Astrocyte of the spinal cord (primary cell): ENCODE results near the gene TTC7B.

Source experiments
- DNase-seq: peaks from one replicate; pipeline ENCODE4 v3.0.0; 2011; ENCODE audit warnings: low read depth, low spot score
- H3K4me3 ChIP-seq: 2 replicates; pipeline ENCODE4 v1.5.1; 2011; ENCODE audit warnings: low read depth, mild to moderate bottlenecking, low read length, moderate library complexity
- CTCF ChIP-seq: IDR thresholded peaks from 2 replicates; pipeline ENCODE4 v1.5.1; 2012; ENCODE audit warnings: low read depth, mild to moderate bottlenecking, low read length, inconsistent platforms
- in situ Hi-C: cut with HindIII; loops from 2 replicates; pipeline ENCODE4 v1.10.0; 2017; ENCODE audit warnings: low sequenced_read_pairs

Gene TTC7B

GRCh38 chr14:90577661-90578282, 238.5 kb downstream of the TTC7B start:
- TF ChIP-seq CTCF = no peak
- in situ Hi-C loops = no loop called here
- DNase-seq = no peak
- no peak overlapping the region for H3K4me3 ChIP-seq

GRCh38 chr14:90576981-90577660, 239.1 kb downstream of the TTC7B start:
- in situ Hi-C loops = no loop called here

GRCh38 chr14:90576581-90576980, 239.6 kb downstream of the TTC7B start:
- no peak for TF ChIP-seq CTCF
- no peak overlapping the region for H3K4me3 ChIP-seq
- in situ Hi-C loops = no loop called here
- DNase-seq = peak; percentile 25

More at GRCh38 chr14:90576981-90577660, 239.1 kb downstream of the TTC7B start:
- no peak for DNase-seq
- no peak for TF ChIP-seq CTCF
- no peak overlapping the region for H3K4me3 ChIP-seq

GRCh38 chr14:90575781-90576180, 240.4 kb downstream of the TTC7B start:
- no peak overlapping the region for H3K4me3 ChIP-seq
- no peak for TF ChIP-seq CTCF
- in situ Hi-C loops = no loop called here
- DNase-seq = no peak

GRCh38 chr14:90575336-90575735, 240.9 kb downstream of the TTC7B start:
- no peak for DNase-seq
- in situ Hi-C loops = no loop called here
- H3K4me3 ChIP-seq = no peak overlapping the region
- TF ChIP-seq CTCF = no peak

- in situ Hi-C loops = no loop called here
- no peak for TF ChIP-seq CTCF
These were observed 241.8 kb downstream of the TTC7B start for GRCh38 chr14:90574188-90575131.

More at GRCh38 chr14:90574188-90575131, 241.8 kb downstream of the TTC7B start:
- H3K4me3 ChIP-seq = no peak overlapping the region
- no peak for DNase-seq
